GM19239 (cell line): Measurements from ENCODE around the gene TMEM254.
"Not testable (repeated sequence)": the region's sequence is repeated elsewhere in the genome, so short reads cannot be mapped to it uniquely, and the experiment has no call there.

ENCODE experiments used
- DNase-seq: peaks from one replicate; pipeline ENCODE4 v3.0.0; 2011; ENCODE audit warnings: low spot score; ENCODE audit not compliant: insufficient read length
- FAIRE-seq: peaks from 2 replicates; lab custom pipeline; 2011; peaks lifted over from hg19 to GRCh38; lab: Jason Lieb, UNC

TMEM254 gene, protein sequence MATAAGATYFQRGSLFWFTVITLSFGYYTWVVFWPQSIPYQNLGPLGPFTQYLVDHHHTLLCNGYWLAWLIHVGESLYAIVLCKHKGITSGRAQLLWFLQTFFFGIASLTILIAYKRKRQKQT

DNA sequence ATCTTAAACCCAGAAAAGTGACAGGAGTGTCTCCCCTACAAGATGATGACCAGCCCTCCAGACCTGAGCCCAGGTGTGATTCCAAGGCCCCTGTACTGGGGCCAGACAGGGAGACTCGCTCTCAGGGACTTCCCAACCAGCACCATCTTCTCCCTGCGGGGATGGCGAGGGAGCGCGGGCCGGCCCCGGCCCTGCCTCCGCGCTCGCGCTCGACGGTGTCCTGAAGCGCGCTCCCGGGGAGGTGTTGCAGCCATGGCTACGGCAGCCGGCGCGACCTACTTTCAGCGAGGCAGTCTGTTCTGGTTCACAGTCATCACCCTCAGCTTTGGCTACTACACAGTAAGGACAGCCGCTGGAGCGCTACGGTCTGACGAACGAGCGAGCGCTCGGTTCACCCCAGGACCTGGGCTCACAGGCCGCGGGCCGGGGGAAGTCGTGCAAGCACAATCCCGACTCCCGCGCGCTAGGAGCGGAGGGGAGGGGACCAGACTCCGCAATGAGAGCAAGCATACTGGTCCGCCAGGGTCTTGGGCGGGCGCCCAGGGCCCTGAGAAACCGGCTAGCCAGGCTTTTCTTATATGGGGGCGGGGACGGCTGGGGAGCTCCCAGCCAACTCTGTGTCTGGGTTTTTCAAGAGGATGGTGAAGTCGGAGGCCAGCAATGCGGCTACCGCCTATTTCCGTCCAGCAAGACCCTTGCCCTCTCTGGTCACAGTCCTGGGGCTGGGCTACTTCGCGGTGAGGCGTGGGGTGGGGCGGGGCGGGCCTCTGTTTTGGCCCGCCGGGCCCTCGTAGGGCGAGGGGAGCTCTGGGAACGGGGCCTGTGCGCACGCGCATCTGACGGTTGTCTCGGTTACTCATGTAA lies at the start of gene TMEM254:
TSS of gene TMEM254 (plus strand) at position 218 of the 864 bp plus-strand sequence. CDS start at position 253, 35 bp downstream.
- DNase-seq (peak; percentile 88), FAIRE-seq (peak; percentile 71)

DNA sequence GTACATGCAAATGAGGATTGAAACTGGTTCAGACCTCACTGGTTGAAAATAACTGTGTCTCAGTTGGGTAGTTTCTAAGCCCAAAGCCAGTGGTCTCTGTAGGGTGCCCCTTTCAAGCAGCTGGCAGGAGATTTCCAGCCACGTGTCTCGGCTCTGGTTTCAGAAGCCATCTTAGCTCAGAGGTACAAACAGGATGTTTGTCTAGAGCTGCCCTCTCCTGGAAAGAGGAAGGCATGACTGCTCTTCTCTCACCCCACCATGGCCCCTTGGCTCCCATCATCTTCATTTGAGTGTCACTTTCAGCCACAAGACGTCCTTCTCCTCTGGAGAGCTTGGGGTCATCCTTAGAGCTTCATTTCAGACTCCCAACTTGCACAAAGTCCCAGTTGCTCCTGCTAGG lies 49.3 kb upstream of the TMEM254 start:
- peak; percentile 81 for FAIRE-seq
- DNase-seq, result not testable (repeated sequence)

DNA sequence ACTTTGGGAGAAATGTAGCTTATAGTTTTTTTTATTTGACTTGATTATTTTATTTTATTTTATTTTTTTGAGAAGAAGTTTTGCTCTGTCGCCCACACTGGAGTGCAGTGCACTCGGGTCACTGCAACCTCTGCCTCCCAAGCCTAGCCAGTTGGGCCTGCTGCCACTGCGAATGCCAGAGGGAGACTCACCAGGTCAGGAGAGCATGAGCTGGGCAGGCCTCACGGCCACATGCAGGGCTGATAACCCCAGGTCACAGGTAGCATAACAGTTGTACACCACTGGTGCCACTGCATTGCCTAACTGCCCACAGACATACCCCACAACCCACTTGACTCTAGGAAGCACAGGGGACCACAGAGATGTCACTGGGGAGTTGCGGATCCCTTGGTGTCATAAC lies 48.6 kb upstream of the TMEM254 start:
- FAIRE-seq, DNase-seq: not testable (repeated sequence)

DNA sequence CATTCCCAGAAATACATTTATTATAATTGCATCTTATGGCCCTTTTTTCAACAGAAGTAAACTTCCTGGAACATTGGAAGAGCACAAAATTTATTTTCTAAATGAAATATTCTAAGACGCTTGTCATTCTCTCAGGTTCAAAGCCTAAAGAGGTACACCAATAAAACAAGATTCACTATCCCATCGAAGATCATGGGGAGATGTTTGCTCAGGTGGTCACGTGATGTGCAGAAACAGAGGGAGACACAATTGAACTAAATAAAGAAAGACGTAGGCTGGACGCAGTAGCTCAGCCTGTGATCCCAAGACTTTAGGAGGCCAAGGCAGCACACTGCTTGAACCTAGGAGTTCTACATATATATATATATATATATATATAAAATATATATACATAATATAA lies 46.0 kb upstream of the TMEM254 start:
- no peak for DNase-seq
- no peak for FAIRE-seq

DNA sequence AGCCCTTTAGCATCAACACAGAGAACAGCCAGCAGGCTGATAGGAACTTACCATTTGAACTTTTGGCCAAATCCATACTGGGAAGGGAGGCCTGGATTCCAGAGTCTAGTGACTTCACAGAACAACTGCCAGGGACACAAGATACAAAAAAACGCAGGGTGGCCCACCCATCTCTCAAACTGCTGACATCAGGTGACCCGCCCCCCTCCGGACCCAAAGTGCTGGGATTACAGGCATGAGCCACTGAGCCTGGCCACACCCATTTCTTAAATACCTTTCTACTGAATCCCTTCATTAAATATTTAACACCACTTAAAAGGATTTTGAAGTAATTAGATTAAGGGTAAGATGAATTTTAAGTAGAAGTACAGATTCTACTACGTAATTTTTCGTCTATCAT lies 43.7 kb upstream of the TMEM254 start:
- not testable (repeated sequence) for FAIRE-seq, DNase-seq

DNA sequence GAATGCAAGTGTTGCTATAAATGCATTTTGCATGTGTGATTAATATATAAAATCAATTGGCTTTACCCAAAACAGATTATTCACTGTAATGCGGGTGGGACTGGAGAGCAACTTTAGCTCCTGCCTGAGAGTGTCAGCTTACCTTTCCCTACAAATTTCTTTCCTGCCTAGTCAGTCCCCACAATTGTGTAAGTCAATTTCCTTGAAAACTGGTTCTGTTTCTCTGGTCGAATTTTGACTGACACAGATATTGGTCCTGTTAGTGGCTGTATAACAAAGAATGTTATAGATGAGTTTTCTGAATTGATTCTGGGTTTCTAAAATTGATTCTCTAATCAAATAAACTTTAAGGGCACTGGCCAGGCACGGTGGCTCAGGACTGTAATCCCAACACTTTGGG lies 43.0 kb upstream of the TMEM254 start:
- not testable (repeated sequence) for FAIRE-seq, DNase-seq

DNA sequence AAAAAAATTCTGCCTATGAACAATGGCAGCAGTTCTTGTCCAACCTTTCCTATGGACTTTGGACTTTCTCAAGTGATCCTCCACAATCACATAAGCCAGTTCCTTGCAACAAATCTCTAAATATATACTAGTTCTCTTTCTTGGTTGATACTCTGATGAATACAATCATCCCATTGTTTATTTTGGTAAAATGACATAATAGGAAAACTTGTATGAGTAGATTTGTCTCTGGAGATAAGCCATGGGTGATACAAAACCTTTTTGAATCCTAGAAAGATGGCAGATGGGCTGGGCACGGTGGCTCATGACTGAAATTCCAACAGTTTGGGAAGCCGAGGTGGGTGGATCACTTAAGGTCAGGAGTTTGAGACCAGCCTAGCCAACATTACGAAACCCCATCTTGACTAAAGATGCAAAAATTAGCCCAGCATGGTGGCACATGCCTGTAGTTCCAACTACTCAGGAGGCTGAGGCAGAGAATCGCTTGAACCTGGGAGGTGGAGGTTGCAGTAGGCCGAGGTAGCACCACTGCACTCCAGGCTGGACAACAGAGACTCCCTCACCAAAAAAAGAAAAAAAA lies 41.5 kb upstream of the TMEM254 start:
- not testable (repeated sequence) for DNase-seq, FAIRE-seq

DNA sequence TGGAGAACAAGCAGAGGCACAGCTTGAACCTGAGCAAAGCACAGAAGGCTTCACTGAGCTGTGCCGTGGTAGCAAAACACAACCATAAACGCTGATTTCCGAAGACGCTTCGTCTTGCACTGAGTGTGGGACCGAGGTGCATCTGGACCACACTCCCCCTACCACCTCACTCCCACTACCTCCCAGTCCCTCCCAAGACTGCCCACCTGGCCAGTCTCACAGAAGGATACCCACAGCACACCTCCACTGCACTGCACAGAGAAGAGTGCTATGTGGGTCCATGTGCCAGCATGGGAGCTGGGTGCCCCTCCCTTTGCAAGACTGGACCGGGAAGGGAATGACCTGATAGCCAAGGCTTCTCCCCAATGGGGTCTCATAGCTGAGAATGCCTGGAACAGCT lies 40.2 kb upstream of the TMEM254 start:
- not testable (repeated sequence) for FAIRE-seq, DNase-seq

DNA sequence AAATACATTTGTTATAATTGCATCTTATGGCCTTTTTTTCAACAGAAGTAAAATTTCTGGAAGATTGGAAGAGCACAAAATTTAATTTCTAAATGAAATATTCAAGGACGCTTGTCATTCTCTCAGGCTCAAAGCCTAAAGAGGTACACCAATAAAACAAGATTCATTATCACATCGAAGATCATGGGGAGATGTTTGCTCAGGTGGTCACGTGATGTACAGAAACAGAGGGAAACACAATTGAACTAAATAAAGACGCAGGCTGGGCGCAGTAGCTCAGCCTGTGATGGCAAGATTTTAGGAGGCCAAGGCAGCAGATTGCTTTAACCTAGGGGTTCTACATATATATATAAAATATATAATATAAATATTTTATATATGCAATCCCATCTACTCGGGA lies 37.3 kb upstream of the TMEM254 start:
- no peak for FAIRE-seq
- DNase-seq, result no peak

DNA sequence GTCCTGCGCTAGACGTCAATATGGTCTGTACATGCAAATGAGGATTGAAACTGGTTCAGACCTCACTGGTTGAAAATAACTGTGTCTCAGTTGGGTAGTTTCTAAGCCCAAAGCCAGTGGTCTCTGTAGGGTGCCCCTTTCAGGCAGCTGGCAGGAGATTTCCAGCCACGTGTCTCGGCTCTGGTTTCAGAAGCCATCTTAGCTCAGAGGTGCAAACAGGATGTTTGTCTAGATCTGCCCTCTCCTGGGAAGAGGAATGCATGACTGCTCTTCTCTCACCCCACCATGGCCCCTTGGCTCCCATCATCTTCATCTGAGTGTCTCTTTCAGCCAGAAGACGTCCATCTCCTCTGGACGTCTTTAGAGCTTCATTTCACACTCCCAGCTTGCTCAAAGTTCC lies 33.5 kb upstream of the TMEM254 start:
- DNase-seq, result not testable (repeated sequence)

DNA sequence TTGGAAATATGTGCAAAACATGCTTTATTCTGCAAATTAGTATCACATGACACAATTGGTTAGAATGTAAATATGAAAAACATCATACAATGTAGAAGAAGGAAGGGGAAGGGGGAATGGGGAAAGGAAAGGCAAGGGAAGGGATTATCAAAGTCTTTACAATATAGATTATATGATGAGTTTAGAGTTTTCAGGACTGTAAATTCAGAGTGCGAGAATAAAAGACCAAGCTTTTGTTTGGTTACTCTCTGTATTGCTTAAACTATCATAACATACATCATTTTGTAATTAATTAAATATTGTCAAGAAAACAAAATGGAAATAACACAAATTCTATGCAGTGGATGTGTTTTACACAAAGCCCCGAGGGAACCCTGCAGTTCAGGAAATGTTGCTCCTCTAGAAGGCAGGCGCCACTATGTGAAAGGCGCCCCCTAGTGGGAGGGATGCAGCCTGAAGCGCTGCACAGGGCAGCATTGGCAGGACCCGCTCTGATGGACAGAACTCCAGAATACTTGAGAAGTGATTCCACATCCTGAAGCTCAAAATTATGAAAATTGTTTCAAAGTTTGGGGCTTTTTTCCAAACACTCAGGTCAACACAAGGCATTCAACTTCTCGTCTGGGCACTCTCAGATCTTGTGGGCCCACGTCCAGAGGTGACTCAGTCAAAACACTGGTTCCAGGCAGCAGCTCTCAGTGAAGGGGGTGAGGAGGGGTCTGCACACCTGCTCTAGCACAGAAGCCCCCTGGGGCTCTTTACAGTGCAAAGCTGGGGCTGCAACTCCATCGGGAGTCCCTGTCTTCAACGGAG lies 31.6 kb upstream of the TMEM254 start:
- FAIRE-seq (no peak), DNase-seq (peak; percentile 36)

More for the DNA sequence above, 33.5 kb upstream of the TMEM254 start:
- not testable (repeated sequence) for FAIRE-seq

DNA sequence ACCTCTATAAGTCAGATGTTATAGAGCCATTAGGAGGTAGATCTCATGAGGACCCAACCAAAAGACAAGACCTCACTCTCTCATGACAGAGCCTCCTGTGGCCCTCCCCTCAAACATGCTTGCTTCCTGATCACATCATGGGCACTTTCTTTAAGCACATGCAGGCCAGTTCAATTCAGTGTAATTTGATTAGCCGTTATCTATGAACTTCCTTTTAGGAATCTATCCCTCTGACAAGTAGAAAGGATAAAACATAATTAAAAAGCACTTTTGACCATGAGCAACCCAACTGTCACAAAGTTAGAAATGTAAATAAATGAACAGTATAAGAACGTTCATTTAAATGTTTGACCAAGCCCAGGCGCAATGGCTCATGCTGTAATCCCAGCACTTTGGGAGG lies 27.7 kb upstream of the TMEM254 start:
- DNase-seq, result no peak
- FAIRE-seq, result no peak

DNA sequence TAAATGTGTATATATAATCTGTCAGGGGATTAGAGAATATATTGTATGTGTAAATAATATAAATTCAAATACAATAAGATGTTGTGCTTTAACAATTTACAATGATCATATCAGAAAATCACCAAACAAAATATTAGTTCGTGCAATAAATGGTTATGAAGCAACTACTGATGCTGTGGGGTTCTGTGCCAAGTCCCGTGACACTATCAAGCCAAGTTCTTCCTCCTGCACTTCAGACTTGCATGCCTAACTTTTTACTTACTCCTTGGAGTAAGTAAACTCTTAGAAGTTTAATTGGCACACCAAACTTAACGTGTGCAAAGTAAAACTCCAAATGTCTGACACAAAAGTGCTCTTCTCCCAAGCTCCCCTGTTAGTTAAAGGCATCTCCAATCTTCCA lies 26.5 kb upstream of the TMEM254 start:
- FAIRE-seq, result no peak
- no peak for DNase-seq

DNA sequence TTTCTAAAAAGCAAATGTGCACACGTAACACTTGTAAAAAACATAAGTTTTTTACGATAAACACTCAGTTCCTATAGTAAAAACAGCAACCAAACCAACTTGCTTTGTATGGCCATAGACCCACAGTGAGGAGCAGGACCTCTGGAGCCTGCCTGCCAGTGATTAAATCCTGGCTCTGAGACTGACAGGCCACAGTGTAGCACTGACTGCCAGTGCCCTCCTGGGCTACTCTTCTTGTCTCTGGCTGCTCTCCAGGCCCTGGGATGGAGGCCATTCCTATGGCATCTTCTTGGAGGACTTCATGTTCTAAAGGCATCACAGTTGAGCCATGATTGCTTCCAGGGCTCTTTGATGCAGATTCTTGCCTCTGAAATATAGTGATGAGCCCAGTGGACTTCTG lies 22.7 kb upstream of the TMEM254 start:
- no peak for FAIRE-seq

DNA sequence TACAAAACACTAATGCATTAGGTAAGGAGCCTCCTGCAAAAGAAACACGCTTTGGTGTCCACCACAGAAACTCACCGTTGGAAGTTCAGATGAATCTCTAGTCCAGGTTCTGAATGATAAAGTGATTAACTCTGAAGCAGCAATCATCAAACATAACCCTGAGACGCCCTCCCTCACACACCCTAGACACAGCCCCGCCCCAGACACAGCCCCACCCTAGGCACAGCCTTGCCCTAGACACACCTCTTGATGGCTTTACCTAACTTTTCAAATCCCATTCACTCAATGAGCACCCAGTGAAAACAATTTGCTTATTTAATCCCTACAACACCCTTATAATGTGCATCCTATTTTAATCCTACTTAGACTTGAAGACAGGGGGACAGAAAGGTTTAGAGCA lies 21.3 kb upstream of the TMEM254 start:
- no peak for FAIRE-seq
- no peak for DNase-seq

More for the DNA sequence above, 22.7 kb upstream of the TMEM254 start:
- no peak for DNase-seq

DNA sequence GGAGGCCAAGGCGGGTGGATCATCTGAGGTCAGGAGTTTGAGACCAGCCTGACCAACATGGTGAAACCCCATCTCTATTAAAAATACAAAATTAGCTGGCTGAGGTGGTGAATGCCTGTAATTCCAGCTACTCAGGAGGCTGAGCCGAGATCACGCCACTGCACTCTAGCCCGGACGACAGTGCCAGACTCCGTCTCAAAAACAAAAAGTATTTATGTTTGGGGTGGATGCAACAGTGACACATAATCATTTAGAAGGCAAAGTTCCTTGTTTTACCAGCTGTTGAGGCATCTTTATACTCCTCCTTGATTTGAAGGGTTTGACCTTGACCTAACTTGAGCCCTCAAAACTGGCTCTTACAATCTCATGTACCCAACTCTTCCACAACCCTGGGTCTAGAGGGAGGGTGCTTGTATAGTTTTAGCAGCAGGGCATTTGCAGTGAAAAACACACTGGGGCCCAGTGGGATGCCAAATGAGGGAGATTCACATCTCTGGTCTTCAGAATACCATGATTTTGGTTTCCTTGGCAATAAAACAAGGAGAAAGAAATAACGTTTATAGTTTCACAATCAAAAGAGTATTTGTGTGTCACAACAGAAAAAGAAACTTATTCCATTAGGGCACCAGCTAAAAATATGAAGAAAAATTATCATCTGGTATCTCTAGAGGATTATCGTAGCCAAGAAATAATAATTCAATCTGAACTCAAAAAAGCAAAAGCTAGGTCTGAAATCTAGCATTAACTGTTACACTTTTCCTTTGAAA lies 14.2 kb upstream of the TMEM254 start:
- FAIRE-seq, result no peak
- no peak for DNase-seq

DNA sequence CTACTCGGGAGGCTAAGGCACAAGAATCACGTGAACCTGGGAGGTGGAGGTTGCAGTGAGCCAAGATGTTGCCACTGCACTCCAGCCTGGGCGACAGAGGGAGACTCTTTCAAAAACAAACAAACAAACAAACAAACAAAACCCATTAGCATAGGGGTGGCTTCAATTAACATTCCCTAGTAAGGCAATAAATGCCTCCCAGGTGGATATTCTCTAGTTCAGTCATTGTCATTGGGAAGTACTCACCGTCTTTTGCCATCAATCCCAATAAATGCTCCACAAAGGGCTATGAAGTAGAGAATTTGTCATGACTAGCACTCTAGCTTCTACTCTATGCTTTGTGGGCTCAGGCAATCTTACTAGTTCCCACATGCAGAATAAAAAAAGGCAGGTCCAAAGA lies 11.7 kb upstream of the TMEM254 start:
- FAIRE-seq, result no peak
- DNase-seq, result no peak

DNA sequence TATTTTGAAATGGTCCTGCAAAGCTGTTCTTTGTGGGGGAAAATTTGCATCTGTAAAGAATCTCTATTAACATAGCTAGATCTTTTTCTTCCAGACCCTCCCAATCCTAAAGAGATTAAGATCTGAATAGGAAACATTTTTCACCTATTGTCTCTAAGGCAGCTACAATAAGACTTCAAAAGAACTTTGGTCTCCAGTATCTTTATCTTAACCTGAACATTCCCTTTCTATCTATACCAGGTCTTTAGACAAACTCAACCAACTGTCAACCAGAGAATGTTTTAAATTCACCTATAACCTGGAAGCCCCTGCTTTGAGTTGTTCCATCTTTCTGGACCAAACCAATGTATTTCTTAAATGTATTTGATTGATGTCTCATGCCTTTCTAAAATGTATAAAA lies 10.6 kb upstream of the TMEM254 start:
- FAIRE-seq, DNase-seq: not testable (repeated sequence)

DNA sequence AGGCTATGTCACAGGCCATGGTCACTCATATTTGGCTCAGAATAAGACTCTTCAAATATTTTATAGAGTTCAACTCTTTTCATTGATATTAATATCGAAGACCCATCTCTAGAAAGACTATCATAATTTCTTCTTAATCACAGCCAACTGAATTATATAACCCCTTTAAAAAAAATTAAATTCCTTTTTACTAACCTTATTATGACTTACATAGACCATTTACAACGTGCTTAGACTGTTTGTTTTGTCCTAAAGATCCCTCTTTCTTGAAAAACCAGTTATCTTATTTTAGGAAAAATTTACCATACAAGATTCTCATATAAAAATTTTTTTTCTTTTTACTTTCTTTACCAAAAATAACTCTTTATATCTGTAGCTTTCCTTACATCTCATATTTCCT lies 10.2 kb upstream of the TMEM254 start:
- no peak for DNase-seq
- no peak for FAIRE-seq

DNA sequence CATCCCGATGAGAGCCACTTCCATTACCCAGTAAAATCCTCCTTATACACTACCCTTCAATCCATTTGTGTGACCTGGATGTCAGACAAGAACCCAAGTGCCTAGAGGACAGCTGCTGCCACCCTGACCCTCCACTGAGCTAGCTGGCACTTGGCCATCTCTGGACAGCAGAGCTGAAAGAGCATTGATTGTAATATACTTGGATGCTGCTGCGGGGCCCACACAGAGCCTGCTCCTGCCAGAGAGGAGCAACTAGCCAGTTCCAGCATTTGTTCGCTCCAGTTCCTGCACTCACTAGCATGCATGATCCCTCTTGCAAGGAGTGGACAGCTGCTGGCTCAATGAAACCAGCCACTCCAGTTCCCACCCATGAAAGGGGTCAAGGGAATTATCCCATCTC lies 8.4 kb upstream of the TMEM254 start:
- DNase-seq, result no peak
- no peak for FAIRE-seq
